Activated CD4-positive, alpha-beta T cell treated with anti-CD3 and anti-CD28 coated beads for 36 hours (primary cell): ENCODE results near the gene CTBP1. TPM values are rescaled to one million over a fixed set of nuclear protein-coding genes. Genes with fewer than 3 reads are reported as not detected.

Experiments used
- ATAC-seq: fragments of 200-7000 bp; cut with Tn5 transposase; one replicate; pipeline ENCODE4 v1.10.0; 2021; ENCODE audit warnings: mild to moderate bottlenecking, moderate library complexity
- CTCF ChIA-PET: fragments of 350-600 bp; sonication (Branson Sonifier 250); formaldehyde crosslinking; loops from one replicate; lab custom pipeline; 2021; ENCODE audit warnings: antibody characterized with exemption; lab: Charles Lee
- POLR2A ChIA-PET: fragments of 350-600 bp; sonication (Branson Sonifier 250); formaldehyde crosslinking; loops from one replicate; lab custom pipeline; 2021; ENCODE audit warnings: antibody characterized with exemption, inconsistent platforms; lab: Charles Lee
- DNase-seq: peaks from one replicate; pipeline ENCODE4 v3.0.0-alpha.2; 2020
- H3K27ac Mint-ChIP-seq: one replicate; pipeline ENCODE4 v1.8.0; 2021; ENCODE audit warnings: mixed read lengths
- H3K27me3 Mint-ChIP-seq: one replicate; pipeline ENCODE4 v1.8.0; 2021; ENCODE audit warnings: mixed read lengths
- H3K36me3 Mint-ChIP-seq: one replicate; pipeline ENCODE4 v1.8.0; 2021; ENCODE audit warnings: low read depth, mixed read lengths
- H3K4me1 Mint-ChIP-seq: one replicate; pipeline ENCODE4 v1.8.0; 2021; ENCODE audit warnings: mixed read lengths
- H3K4me3 Mint-ChIP-seq: one replicate; pipeline ENCODE4 v1.8.0; 2021; ENCODE audit warnings: mild to moderate bottlenecking, moderate library complexity, mixed read lengths
- H3K9me3 Mint-ChIP-seq: one replicate; pipeline ENCODE4 v1.8.0; 2021; ENCODE audit warnings: low read depth, mixed read lengths
- intact Hi-C, 2 experiments: fragments of 100-400 bp; cut with DNase I in 1 of 2; cut with micrococcal nuclease in 1 of 2; formaldehyde crosslinking; loops; one replicate each; pipeline versions ENCODE4 v1.14.2 to v1.15.1; 2022 to 2024; cut with DNase I, micrococcal nuclease
- total RNA-seq, 2 experiments: library from RNA; stranded (reverse); gene quantifications; one replicate each; pipeline ENCODE4 v1.2.3, GENCODE V29; 2021

CTBP1 gene
- total RNA-seq, 2 experiments from 2014 or later = 152 to 177 TPM

GRCh38 chr4:1260418-1261106 is 11.6 kb upstream of the CTBP1 start:
- ChIA-PET POLR2A (no interaction called here), CTCF (interaction anchor here (0.7 to 1.0 kb wide), 2 partner anchors 8 to 880 kb away, joined by 3 to 4 read pairs; no protein-coding TSS in a partner anchor)
- Mint-ChIP-seq H3K27me3 (no peaks in the 10 kb centered on the region), H3K9me3 (peaks cover 8% of the 10 kb centered on the region), H3K36me3 (peaks cover 2% of the 10 kb centered on the region), H3K27ac (no peak overlapping the region), H3K4me1 (peaks cover 28% of the 10 kb centered on the region), H3K4me3 (no peak overlapping the region)
- intact Hi-C loops = no loop called here
- DNase-seq = no peak
- no peak for ATAC-seq

- ChIA-PET CTCF (interaction anchor here (0.7 to 1.2 kb wide), 4 partner anchors 9 to 129 kb away, joined by 3 to 4 read pairs (median 3); no protein-coding TSS in a partner anchor), POLR2A (no interaction called here)
- H3K27ac Mint-ChIP-seq = no peak overlapping the region
- peaks cover 9% of the 10 kb centered on the region for H3K9me3 Mint-ChIP-seq
- H3K4me1 Mint-ChIP-seq = peaks cover 34% of the 10 kb centered on the region
- no peaks in the 10 kb centered on the region for H3K27me3 Mint-ChIP-seq
- H3K4me3 Mint-ChIP-seq = no peak overlapping the region
- ATAC-seq (no peak), DNase-seq (no peak)
- H3K36me3 Mint-ChIP-seq = peaks cover 2% of the 10 kb centered on the region
- intact Hi-C loops = no loop called here
Measured at GRCh38 chr4:1259966-1260365, 11.0 kb upstream of the CTBP1 start.

GRCh38 chr4:1258457-1258856 is 9.5 kb upstream of the CTBP1 start:
- ATAC-seq (peak; percentile 37), DNase-seq (no peak)
- POLR2A ChIA-PET = no interaction called here
- Mint-ChIP-seq H3K27me3 (no peaks in the 10 kb centered on the region), H3K4me1 (peaks cover 49% of the 10 kb centered on the region), H3K4me3 (no peak overlapping the region), H3K36me3 (peaks cover 10% of the 10 kb centered on the region), H3K27ac (no peak overlapping the region), H3K9me3 (peaks cover 13% of the 10 kb centered on the region)
- CTCF ChIA-PET = interaction anchor here (3.4 kb wide), 1 partner anchor 10 kb away, joined by 22 read pairs; no protein-coding TSS in a partner anchor
- intact Hi-C loops = loop anchor here in 1 of 2 experiments (1.0 kb wide), 1 partner anchor 9 kb away; no protein-coding TSS in a partner anchor

GRCh38 chr4:1255699-1256098 is 6.8 kb upstream of the CTBP1 start:
- H3K27ac Mint-ChIP-seq = no peak overlapping the region
- ChIA-PET POLR2A (no interaction called here), CTCF (interaction anchor here (3.4 kb wide), 1 partner anchor 12 kb away, joined by 22 read pairs; no protein-coding TSS in a partner anchor)
- peaks cover 75% of the 10 kb centered on the region for H3K4me1 Mint-ChIP-seq
- peaks cover 18% of the 10 kb centered on the region for H3K9me3 Mint-ChIP-seq
- H3K27me3 Mint-ChIP-seq = no peaks in the 10 kb centered on the region
- intact Hi-C loops = no loop called here
- DNase-seq (no peak), ATAC-seq (peak; percentile 69)
- no peak overlapping the region for H3K4me3 Mint-ChIP-seq
- H3K36me3 Mint-ChIP-seq = peaks cover 34% of the 10 kb centered on the region

GRCh38 chr4:1255151-1255550 is 6.2 kb upstream of the CTBP1 start:
- Mint-ChIP-seq H3K36me3 (peaks cover 40% of the 10 kb centered on the region), H3K4me1 (peaks cover 75% of the 10 kb centered on the region), H3K27me3 (no peaks in the 10 kb centered on the region), H3K4me3 (no peak overlapping the region), H3K27ac (no peak overlapping the region), H3K9me3 (peaks cover 18% of the 10 kb centered on the region)
- ChIA-PET CTCF (no interaction called here), POLR2A (no interaction called here)
- ATAC-seq = no peak
- intact Hi-C loops = no loop called here
- no peak for DNase-seq

GRCh38 chr4:1253831-1254230 is 4.9 kb upstream of the CTBP1 start:
- intact Hi-C loops = no loop called here
- DNase-seq (no peak), ATAC-seq (no peak)
- Mint-ChIP-seq H3K9me3 (peaks cover 18% of the 10 kb centered on the region), H3K4me1 (peaks cover 73% of the 10 kb centered on the region), H3K36me3 (peaks cover 44% of the 10 kb centered on the region), H3K27me3 (no peaks in the 10 kb centered on the region), H3K4me3 (no peak overlapping the region), H3K27ac (peak overlapping the region; percentile 84)
- ChIA-PET POLR2A (no interaction called here), CTCF (interaction anchor here (1.8 kb wide), 1 partner anchor 14 kb away, joined by 4 read pairs; no protein-coding TSS in a partner anchor)

- CTCF ChIA-PET = interaction anchor here (0.6 to 1.8 kb wide), 3 partner anchors 15 to 591 kb away, joined by 3 to 5 read pairs (median 4); no protein-coding TSS in a partner anchor
- POLR2A ChIA-PET = no interaction called here
- no peak for ATAC-seq
- H3K4me3 Mint-ChIP-seq = no peak overlapping the region
- peaks cover 42% of the 10 kb centered on the region for H3K36me3 Mint-ChIP-seq
- no peaks in the 10 kb centered on the region for H3K27me3 Mint-ChIP-seq
- H3K9me3 Mint-ChIP-seq = peaks cover 15% of the 10 kb centered on the region
- intact Hi-C loops = no loop called here
- no peak for DNase-seq
- H3K27ac Mint-ChIP-seq = peak overlapping the region; percentile 84
- H3K4me1 Mint-ChIP-seq = peaks cover 69% of the 10 kb centered on the region
Measured at GRCh38 chr4:1252928-1253492, 4.1 kb upstream of the CTBP1 start.

GRCh38 chr4:1251773-1252066 is 2.8 kb upstream of the CTBP1 start:
- intact Hi-C loops = no loop called here
- H3K4me1 Mint-ChIP-seq = peaks cover 73% of the 10 kb centered on the region
- H3K4me3 Mint-ChIP-seq = no peak overlapping the region
- no peaks in the 10 kb centered on the region for H3K27me3 Mint-ChIP-seq
- H3K9me3 Mint-ChIP-seq = peaks cover 14% of the 10 kb centered on the region
- ChIA-PET CTCF (interaction anchor here (0.7 to 3.0 kb wide), 5 partner anchors 15 to 103 kb away, joined by 3 to 17 read pairs (median 4); no protein-coding TSS in a partner anchor), POLR2A (no interaction called here)
- peak overlapping the region; percentile 42 for H3K27ac Mint-ChIP-seq
- H3K36me3 Mint-ChIP-seq = peaks cover 50% of the 10 kb centered on the region
- DNase-seq (peak; percentile 2), ATAC-seq (no peak)

- Mint-ChIP-seq H3K36me3 (peaks cover 51% of the 10 kb centered on the region), H3K4me3 (peak overlapping the region; percentile 80), H3K9me3 (peaks cover 12% of the 10 kb centered on the region), H3K4me1 (peaks cover 74% of the 10 kb centered on the region), H3K27ac (peak overlapping the region; percentile 94), H3K27me3 (no peaks in the 10 kb centered on the region)
- ATAC-seq (no peak), DNase-seq (peak; percentile 3)
- intact Hi-C loops = no loop called here
- POLR2A ChIA-PET = no interaction called here
- CTCF ChIA-PET = interaction anchor here (0.6 to 3.0 kb wide), 6 partner anchors 16 to 750 kb away, joined by 3 to 17 read pairs (median 3); no protein-coding TSS in a partner anchor
Measured at GRCh38 chr4:1250921-1251772, 2.2 kb upstream of the CTBP1 start.

- ATAC-seq (no peak), DNase-seq (no peak)
- peaks cover 9% of the 10 kb centered on the region for H3K9me3 Mint-ChIP-seq
- CTCF ChIA-PET = interaction anchor here (1.2 to 3.0 kb wide), 2 partner anchors 17 to 68 kb away, joined by 3 to 17 read pairs; no protein-coding TSS in a partner anchor
- peak overlapping the region; percentile 80 for H3K4me3 Mint-ChIP-seq
- H3K4me1 Mint-ChIP-seq = peaks cover 74% of the 10 kb centered on the region
- H3K36me3 Mint-ChIP-seq = peaks cover 51% of the 10 kb centered on the region
- H3K27ac Mint-ChIP-seq = peak overlapping the region; percentile 94
- H3K27me3 Mint-ChIP-seq = no peaks in the 10 kb centered on the region
- POLR2A ChIA-PET = no interaction called here
- intact Hi-C loops = no loop called here
Measured at GRCh38 chr4:1250527-1250812, 1.5 kb upstream of the CTBP1 start.
